Fibroblast of skin of abdomen (primary cell): ENCODE data around the gene CCDC85B.

ENCODE experiments used
- DNase-seq: peaks from one replicate; pipeline ENCODE4 v3.0.0-alpha.2; 2013

The CCDC85B gene

GRCh38 chr11:65857853-65858680, 32.4 kb upstream of the CCDC85B start, which contains the start of gene CFL1:
CFL1 (minus strand) TSS chr11:65858180; CDS start chr11:65858099, 81 bp downstream.
- peak; percentile 98 for DNase-seq

GRCh38 chr11:65858681-65859087, 31.8 kb upstream of the CCDC85B start:
- DNase-seq: no peak

GRCh38 chr11:65859095-65859811, 31.2 kb upstream of the CCDC85B start:
- DNase-seq: peak; percentile 100

GRCh38 chr11:65859812-65860277, 30.6 kb upstream of the CCDC85B start:
- no peak for DNase-seq

GRCh38 chr11:65860278-65861164, 30.0 kb upstream of the CCDC85B start, which contains the start of gene MUS81:
MUS81 (plus strand) TSS chr11:65860433; CDS start chr11:65860754, 321 bp downstream.
- peak; percentile 99 for DNase-seq

GRCh38 chr11:65861165-65861505, 29.3 kb upstream of the CCDC85B start:
- no peak for DNase-seq

- no peak for DNase-seq
Measured at GRCh38 chr11:65861533-65862183, 28.8 kb upstream of the CCDC85B start.

- no peak for DNase-seq
Measured at GRCh38 chr11:65862191-65862735, 28.2 kb upstream of the CCDC85B start.

- DNase-seq: no peak
Measured at GRCh38 chr11:65862941-65863888, 27.3 kb upstream of the CCDC85B start.

- DNase-seq: no peak
Measured at GRCh38 chr11:65863889-65864705, 26.4 kb upstream of the CCDC85B start.

- DNase-seq: no peak
Measured at GRCh38 chr11:65864706-65865471, 25.6 kb upstream of the CCDC85B start.

GRCh38 chr11:65865550-65866172, 24.8 kb upstream of the CCDC85B start:
- DNase-seq: no peak

GRCh38 chr11:65866509-65867283, 23.8 kb upstream of the CCDC85B start:
- DNase-seq: no peak

- DNase-seq: no peak
Measured at GRCh38 chr11:65867284-65868071, 23.0 kb upstream of the CCDC85B start.

GRCh38 chr11:65868076-65868667, 22.3 kb upstream of the CCDC85B start:
- DNase-seq: no peak

GRCh38 chr11:65868907-65869306, 21.6 kb upstream of the CCDC85B start:
- DNase-seq: no peak
